A549 treated with dexamethasone at 1 μM for 4 hours (cell line): ENCODE results near the gene NAPB. TPM values are rescaled to one million over a fixed set of nuclear protein-coding genes. Genes with fewer than 3 reads are reported as not detected.

ENCODE experiments used
- total RNA-seq: library from RNA; stranded (reverse); fragments of 200-300 nt; extraction: Qiagen RNA extraction; gene quantifications from 5 replicates; pipeline ENCODE4 v1.2.3, GENCODE V29; 2022

The NAPB gene
- 2.9 to 3.7 TPM (median 3.3 TPM) in 5 replicates for total RNA-seq

DNA sequence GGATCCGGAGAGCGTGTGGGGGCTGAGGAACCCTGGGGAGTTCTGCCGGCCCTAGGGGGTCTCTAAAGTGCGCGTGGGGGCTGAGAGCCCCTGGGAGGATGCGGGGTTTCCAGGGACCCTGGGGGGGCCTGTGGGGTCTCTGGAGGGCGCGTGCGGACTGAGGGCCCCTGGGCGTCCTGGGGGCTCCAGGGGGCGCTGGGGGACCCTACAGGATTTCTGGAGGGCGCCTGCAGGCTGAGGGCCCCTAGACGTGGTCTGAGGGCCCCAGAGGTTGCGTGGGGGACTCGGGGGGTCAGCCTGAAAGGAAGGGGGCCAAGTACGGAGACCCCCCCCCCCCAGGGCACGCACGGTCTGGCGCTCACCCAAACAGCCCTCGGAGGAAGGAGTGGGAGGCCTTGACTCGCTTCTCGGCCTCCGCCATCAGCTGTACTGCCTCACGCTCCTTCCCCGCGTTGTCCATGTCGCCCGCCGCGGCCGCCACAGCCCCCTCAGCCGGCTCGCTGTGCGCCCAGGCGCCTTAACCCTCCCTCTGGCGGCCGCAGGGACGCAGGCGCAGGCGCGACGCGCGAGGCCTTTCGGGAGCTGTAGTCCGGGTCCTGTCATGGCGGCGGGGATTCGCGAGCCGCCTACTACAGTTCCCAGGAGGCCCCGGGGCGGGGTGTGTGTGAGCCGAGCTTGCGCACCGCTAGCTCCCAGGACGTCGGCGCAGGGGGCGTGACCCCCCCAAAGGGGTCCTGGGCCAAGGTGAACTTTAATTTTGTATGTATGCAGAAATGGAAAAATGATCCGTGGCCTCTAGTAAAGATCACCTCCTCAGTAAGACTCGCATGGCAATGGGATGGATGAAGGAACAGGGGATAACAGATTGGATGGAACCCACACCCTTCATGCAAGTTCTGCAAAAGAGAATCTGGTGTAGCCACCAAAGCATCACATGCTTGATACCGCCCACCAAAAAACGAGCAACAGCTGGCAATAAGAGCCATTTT is at the start of gene NAPB:
Gene NAPB, minus strand, starts transcription at position 546 of the 989 bp plus-strand sequence. Its CDS starts 86 bp downstream, at position 460.

DNA sequence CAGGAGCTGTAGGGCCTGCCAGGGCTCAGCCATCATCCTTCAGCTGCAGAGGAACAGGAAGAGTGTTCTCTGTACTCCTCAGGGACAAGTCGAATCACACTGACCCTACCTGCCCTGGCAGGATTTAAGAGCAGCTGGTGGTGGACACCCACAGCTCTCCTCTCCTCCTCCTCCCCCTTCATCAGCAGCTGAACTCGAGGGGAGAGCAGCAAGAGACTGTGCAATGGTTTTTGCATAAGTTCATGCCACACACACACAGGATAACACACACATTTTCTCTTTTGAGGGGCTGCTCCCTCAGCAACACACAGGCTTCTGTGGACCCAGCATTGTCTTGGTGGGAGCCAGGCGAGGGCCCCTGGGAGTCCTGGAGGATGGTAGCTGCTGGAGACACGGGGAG is 31.5 kb upstream of the NAPB start, which contains the start of gene CST11:
Gene CST11, minus strand, starts transcription at position 101 of the 400 bp plus-strand sequence. Its CDS starts 65 bp downstream, at position 36.

DNA sequence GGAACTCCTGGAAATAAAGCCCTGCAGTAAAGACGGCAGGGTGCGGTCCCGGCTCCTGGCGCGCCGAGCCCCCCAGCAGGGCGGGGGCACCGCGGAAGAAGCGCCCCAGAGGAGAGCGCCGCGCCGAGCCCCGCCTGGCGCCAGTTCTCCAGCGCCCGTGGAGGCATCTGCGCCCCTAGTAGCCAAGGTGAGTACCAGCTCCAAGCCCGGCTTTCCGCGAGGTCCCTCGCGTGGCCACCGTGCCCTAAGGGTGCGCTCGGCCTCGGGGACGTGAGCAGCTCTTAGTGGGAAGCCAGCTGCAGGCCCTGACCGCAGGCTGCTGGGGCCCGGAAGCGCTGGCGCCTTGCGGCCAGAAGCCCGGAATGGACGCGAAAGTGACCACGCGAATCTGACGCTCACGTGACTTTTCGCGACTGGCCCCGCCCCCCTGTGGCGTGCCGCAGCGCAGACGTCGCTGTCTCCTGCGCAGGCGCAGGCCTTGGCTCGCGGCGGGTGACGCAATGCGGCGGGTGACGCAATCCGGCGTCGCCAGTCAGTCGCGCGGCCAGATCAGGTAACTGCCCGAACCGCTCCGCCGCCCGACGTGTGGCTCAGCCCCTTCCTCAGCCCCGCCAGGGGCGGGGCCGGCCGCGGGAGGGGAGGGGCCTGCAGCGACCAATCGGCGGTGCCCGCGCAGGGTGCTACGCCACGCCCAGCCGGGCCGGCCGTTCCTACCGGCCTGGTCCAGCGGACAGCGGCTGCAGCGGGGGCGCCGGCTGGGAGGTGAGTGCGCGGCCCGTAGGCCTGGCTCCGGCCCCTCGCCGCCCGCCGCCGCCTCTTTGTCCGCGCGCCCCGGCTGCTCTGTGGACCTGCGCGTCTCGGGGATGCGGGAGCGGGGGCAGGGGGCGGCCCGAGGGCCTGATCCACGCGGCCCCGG is 59.6 kb downstream of the NAPB start, which contains the start of gene GZF1:
Gene GZF1, plus strand, starts transcription at position 707 of the 916 bp plus-strand sequence. CDS start 2,202 bp downstream, outside the sequence.

DNA sequence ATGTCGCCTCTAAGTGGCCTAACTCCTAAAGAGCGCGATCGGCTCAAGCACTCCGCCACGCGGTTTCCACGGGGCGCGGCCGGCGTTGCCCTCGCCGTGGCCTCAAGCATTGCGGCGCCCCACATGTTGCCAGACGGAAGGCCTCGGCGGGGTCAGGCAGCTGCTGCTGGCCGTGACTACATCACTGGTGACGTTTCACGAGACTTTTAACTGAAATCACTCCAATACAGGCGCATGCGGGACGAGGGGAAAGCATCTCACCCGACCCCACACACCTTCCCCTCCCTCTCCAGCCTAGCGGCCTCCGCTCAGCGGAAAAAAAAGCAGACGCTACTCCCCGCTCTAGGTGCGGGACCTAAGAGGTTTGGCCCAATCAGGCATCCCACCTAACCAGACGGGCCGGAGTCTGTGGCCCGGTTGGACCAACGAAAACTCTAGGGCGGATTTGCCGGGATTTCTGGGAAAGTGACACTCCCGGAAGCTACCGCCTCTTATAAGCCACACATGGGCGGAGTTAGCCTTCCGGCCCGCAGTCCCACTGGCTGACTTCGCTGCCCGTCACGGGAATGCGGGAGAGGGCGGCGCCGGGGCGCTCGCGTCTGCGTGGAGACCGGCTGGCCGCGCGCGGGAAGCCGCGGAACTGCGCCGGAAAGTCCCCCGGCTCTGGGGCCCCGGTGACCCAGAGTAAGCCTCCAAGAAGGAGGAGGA is 70.9 kb downstream of the NAPB start, which contains the start of gene NXT1:
Gene NXT1, plus strand, starts transcription at position 596 of the 708 bp plus-strand sequence. CDS start 3,251 bp downstream, outside the sequence.

Other genes starting within 250 kb of the NAPB start
- 53.6 to 66.0 TPM (median 59.5 TPM) in 5 replicates for gene NXT1, start 70.7 kb downstream of the NAPB start, total RNA-seq
- gene GZF1, start 59.3 kb downstream of the NAPB start, total RNA-seq = 11.1 to 13.2 TPM (median 11.4 TPM) in 5 replicates
- gene CSTL1, start 18.2 kb upstream of the NAPB start, total RNA-seq = not detected in 5 replicates
- gene CST11, start 31.4 kb upstream of the NAPB start, total RNA-seq = not detected in 5 replicates
- gene CST8, start 69.6 kb upstream of the NAPB start, total RNA-seq = not detected in 5 replicates
- not detected in 5 replicates for gene CST9L, start 147.0 kb upstream of the NAPB start, total RNA-seq
- gene CST9, start 184.4 kb upstream of the NAPB start, total RNA-seq = not detected in 5 replicates
- gene CST3, start 216.5 kb upstream of the NAPB start, total RNA-seq = 254 to 378 TPM (median 361 TPM) in 5 replicates